K562 (cell line): Measurements from ENCODE around the gene WWOX.

ENCODE experiments used
- ARID3A ChIP-seq: IDR thresholded peaks from 2 replicates; pipeline ENCODE4 v1.6.1; 2012; ENCODE audit warnings: low read depth, low read length, improper control_type of control experiment, borderline replicate concordance
- CBX5 ChIP-seq: IDR thresholded peaks from 2 replicates; pipeline ENCODE4 v1.6.1; 2014; ENCODE audit warnings: low read depth, borderline replicate concordance
- CHD7 ChIP-seq: fragments of 200-600 bp; sonication (generic); IDR thresholded peaks from one replicate; pipeline ENCODE4 v1.6.1; 2012; ENCODE audit warnings: mild to moderate bottlenecking, low read depth, low read length, inconsistent platforms
- CTCF ChIP-seq, 3 experiments: IDR thresholded peaks in 2 of 3; conservative IDR thresholded peaks in 1 of 3; 2 replicates each; pipeline ENCODE4 v1.5.1; 2011 to 2012; ENCODE audit warnings: low read length in 3 of 3, mild to moderate bottlenecking in 3 of 3, control low read depth in 2 of 3, improper control_type of control experiment in 1 of 3, inconsistent platforms in 1 of 3, low read depth in 1 of 3, mixed read lengths in 1 of 3, moderate library complexity in 1 of 3; ENCODE audit not compliant: insufficient read depth in 2 of 3
- ELF1 ChIP-seq: fragments of 200-800 bp; sonication (Bioruptor generic); IDR thresholded peaks from 2 replicates; pipeline ENCODE4 v1.6.1; 2016; ENCODE audit warnings: missing genetic modification characterization, missing compliant biosample characterization
- FOSL1 ChIP-seq: fragments of 200-800 bp; sonication (Bioruptor generic); conservative IDR thresholded peaks from 2 replicates; pipeline ENCODE4 v1.6.1; 2016; ENCODE audit warnings: missing genetic modification characterization, missing compliant biosample characterization
- HMGXB4 ChIP-seq: sonication (generic); formaldehyde crosslinking; IDR thresholded peaks from 2 replicates; pipeline ENCODE4 v1.8.1; 2023; ENCODE audit warnings: mild to moderate bottlenecking, missing genetic modification reagents
- JUND ChIP-seq, 2 experiments: IDR thresholded peaks; 2 replicates in 1 of 2; 3 replicates in 1 of 2; pipeline ENCODE4 v1.6.1; 2011; ENCODE audit warnings: borderline replicate concordance in 2 of 2, low read depth in 2 of 2, low read length in 2 of 2, improper control_type of control experiment in 1 of 2, missing biosample characterization in 1 of 2, missing genetic modification characterization in 1 of 2, missing genetic modification reagents in 1 of 2
- PHF8 ChIP-seq: fragments of 200-600 bp; sonication (generic); IDR thresholded peaks from 2 replicates; pipeline ENCODE4 v1.6.1; 2012; ENCODE audit warnings: mixed run types, mild to moderate bottlenecking, inconsistent platforms, low read length, moderate library complexity, borderline replicate concordance
- TAL1 ChIP-seq: fragments of 450-650 bp; IDR thresholded peaks from 2 replicates; pipeline ENCODE4 v1.6.1; 2016; ENCODE audit warnings: mild to moderate bottlenecking
- ZBTB26 ChIP-seq: fragments of 450-650 bp; formaldehyde crosslinking; IDR thresholded peaks from 2 replicates; pipeline ENCODE4 v1.4.0; 2022; ENCODE audit warnings: missing genetic modification characterization
- ZHX1 ChIP-seq: fragments of 150-350 bp; conservative IDR thresholded peaks from 2 replicates; pipeline ENCODE4 v1.6.1; 2014; ENCODE audit warnings: low read length

GRCh38 chr16:79190542-79190941 lies 1091.1 kb downstream of the WWOX start:
- TF ChIP-seq JUND (IDR thresholded peaks at IDR 0.05; ENCODE audit: borderline replicate concordance, low read depth, low read length) (no peak), JUND (tag; IDR thresholded peaks at IDR 0.05; ENCODE audit: borderline replicate concordance, low read depth, low read length) (no peak), FOSL1 (tag) (no peak), ARID3A (no peak), CBX5 (no peak), ZBTB26 (CRISPR knock-in tag) (no peak), PHF8 (no peak), ELF1 (tag) (no peak), CTCF (IDR thresholded peaks at IDR 0.05 in 2 of 3, conservative IDR thresholded peaks at IDR 0.05 in 1 of 3; ENCODE audit: insufficient read depth in 2 of 3, low read depth in 1 of 3, low read length in 3 of 3) (no peak), ZHX1 (no peak), CHD7 (no peak), HMGXB4 (CRISPR knock-in tag) (no peak), TAL1 (no peak)
